ENCODE measurements around the gene KYNU. TPM values are rescaled to one million over a fixed set of nuclear protein-coding genes. Genes with fewer than 3 reads are reported as not detected.
A peak's percentile ranks its signal among the peaks of the same experiment; 100 is the strongest.

KYNU gene
- 1 to 10 TPM in 3 of 4 donors, under 1 TPM in 1; 0.67 to 3.8 (median 2.1) TPM for polyA plus RNA-seq
- long read RNA-seq, donor 1: 0 reads
- long read RNA-seq, donor 2, full-length matches to known transcripts: 3 of 3 reads
- long read RNA-seq, donor 2, partial matches to known transcripts: 0 of 3 reads
- long read RNA-seq, donor 2, other reads (novel, unspliced or antisense): 0 of 3 reads
- long read RNA-seq, donor 3: 0 reads
- long read RNA-seq, donor 4: 0 reads
- long read RNA-seq, donor 5: 0 reads
- long read RNA-seq, donor 6: 0 reads
- long read RNA-seq, donor 7: 0 reads
- long read RNA-seq, donor 8: 0 reads
- long read RNA-seq, donor 9: 0 reads
- long read RNA-seq, donor 10, full-length matches to known transcripts: 1 of 1 reads
- long read RNA-seq, donor 10, partial matches to known transcripts: 0 of 1 reads
- long read RNA-seq, donor 10, other reads (novel, unspliced or antisense): 0 of 1 reads

GRCh38 chr2:142877216-142877838 lies at the start of gene KYNU:
TSS of gene KYNU (plus strand) at chr2:142877664. CDS start at chr2:142885368, 7,704 bp downstream.
- Histone ChIP-seq H3K27me3 (ENCODE audit: control insufficient read depth in 3 of 3, insufficient read depth in 3 of 3, low read length in 3 of 3) (no peaks in the 10 kb centered on the region), H3K36me3 (ENCODE audit: control insufficient read depth in 3 of 3, insufficient read depth in 2 of 3, low read depth in 1 of 3, low read length in 3 of 3) (no peaks in the 10 kb centered on the region), H3K4me3 (ENCODE audit: low read depth in 1 of 3, low read length in 3 of 3) (no peak within 1 kb of the TSS), H3K27ac (ENCODE audit: low read depth in 1 of 3, low read length in 2 of 3) (peak within 1 kb of the TSS in 1 of 3 donors; percentile 42), H3K4me1 (ENCODE audit: control insufficient read depth in 3 of 3, insufficient read depth in 2 of 3, low read depth in 1 of 3, low read length in 2 of 3) (peaks cover 0 to 19% (median 0%) of the 10 kb centered on the region in 3 donors), H3K9me3 (ENCODE audit: control insufficient read depth in 2 of 2, insufficient read depth in 1 of 2, low read depth in 1 of 2, low read length in 1 of 2) (no peaks in the 10 kb centered on the region)
- 61 to 64% (median 63%) methylated on average over 2 of the region's 2 CpGs for WGBS, 3 donors
- FAIRE-seq (no peak), DNase-seq (no peak)

DNA sequence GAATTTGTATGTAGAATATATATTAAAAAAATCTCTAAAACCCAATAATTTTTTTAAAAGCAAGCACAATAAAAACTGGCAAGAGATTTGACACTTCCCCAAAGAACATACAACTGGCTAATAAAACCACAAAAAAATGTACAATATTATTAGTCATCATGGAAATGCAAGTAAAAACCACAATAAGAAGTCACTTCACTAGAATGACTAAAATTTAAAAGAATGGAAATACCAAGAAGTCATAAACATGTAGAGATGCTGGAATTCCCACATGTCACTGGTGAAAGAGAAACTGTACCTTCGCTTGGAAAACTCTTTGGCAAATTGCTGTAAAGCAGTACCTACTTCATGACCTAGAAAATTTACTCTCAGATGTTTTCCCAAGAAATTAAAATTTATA lies 43.4 kb upstream of the KYNU start:
- Histone ChIP-seq H3K27me3 (ENCODE audit: control insufficient read depth in 3 of 3, insufficient read depth in 3 of 3, low read length in 3 of 3) (peaks cover 0 to 3% (median 2%) of the 10 kb centered on the region in 3 donors), H3K27ac (ENCODE audit: low read depth in 1 of 3, low read length in 2 of 3) (no peak overlapping the region), H3K4me1 (ENCODE audit: control insufficient read depth in 3 of 3, insufficient read depth in 2 of 3, low read depth in 1 of 3, low read length in 2 of 3) (no peaks in the 10 kb centered on the region), H3K4me3 (ENCODE audit: low read depth in 1 of 3, low read length in 3 of 3) (no peak overlapping the region), H3K36me3 (ENCODE audit: control insufficient read depth in 3 of 3, insufficient read depth in 2 of 3, low read depth in 1 of 3, low read length in 3 of 3) (no peaks in the 10 kb centered on the region), H3K9me3 (ENCODE audit: control insufficient read depth in 2 of 2, insufficient read depth in 1 of 2, low read depth in 1 of 2, low read length in 1 of 2) (no peaks in the 10 kb centered on the region)
- WGBS, 3 donors: 62% methylated on average over 1 of the region's 1 CpG
- FAIRE-seq (no peak), DNase-seq (no peak)

- H3K4me1 ChIP-seq (ENCODE audit: control insufficient read depth in 3 of 3, insufficient read depth in 2 of 3, low read depth in 1 of 3, low read length in 2 of 3): no peaks in the 10 kb centered on the region
- no peaks in the 10 kb centered on the region for H3K9me3 ChIP-seq (ENCODE audit: control insufficient read depth in 2 of 2, insufficient read depth in 1 of 2, low read depth in 1 of 2, low read length in 1 of 2)
- H3K27ac ChIP-seq (ENCODE audit: low read depth in 1 of 3, low read length in 2 of 3): no peak overlapping the region
- no peak overlapping the region for H3K4me3 ChIP-seq (ENCODE audit: low read depth in 1 of 3, low read length in 3 of 3)
- DNase-seq (no peak), FAIRE-seq (no peak)
- no peaks in the 10 kb centered on the region for H3K36me3 ChIP-seq (ENCODE audit: control insufficient read depth in 3 of 3, insufficient read depth in 2 of 3, low read depth in 1 of 3, low read length in 3 of 3)
- H3K27me3 ChIP-seq (ENCODE audit: control insufficient read depth in 3 of 3, insufficient read depth in 3 of 3, low read length in 3 of 3): peaks cover 0 to 3% (median 0%) of the 10 kb centered on the region in 3 donors
Measured at GRCh38 chr2:142840436-142840835, 37.0 kb upstream of the KYNU start.

- DNase-seq: no peak
- no peaks in the 10 kb centered on the region for H3K36me3 ChIP-seq (ENCODE audit: control insufficient read depth in 3 of 3, insufficient read depth in 2 of 3, low read depth in 1 of 3, low read length in 3 of 3)
- no peaks in the 10 kb centered on the region for H3K27me3 ChIP-seq (ENCODE audit: control insufficient read depth in 3 of 3, insufficient read depth in 3 of 3, low read length in 3 of 3)
- no peaks in the 10 kb centered on the region for H3K4me1 ChIP-seq (ENCODE audit: control insufficient read depth in 3 of 3, insufficient read depth in 2 of 3, low read depth in 1 of 3, low read length in 2 of 3)
- 81 to 93% (median 82%) methylated on average over 2 of the region's 2 CpGs for WGBS, 3 donors
- no peak overlapping the region for H3K27ac ChIP-seq (ENCODE audit: low read depth in 1 of 3, low read length in 2 of 3)
- H3K4me3 ChIP-seq (ENCODE audit: low read depth in 1 of 3, low read length in 3 of 3): no peak overlapping the region
- no peaks in the 10 kb centered on the region for H3K9me3 ChIP-seq (ENCODE audit: control insufficient read depth in 2 of 2, insufficient read depth in 1 of 2, low read depth in 1 of 2, low read length in 1 of 2)
- FAIRE-seq: no peak
Measured at GRCh38 chr2:142841788-142842187, 35.7 kb upstream of the KYNU start.

DNA sequence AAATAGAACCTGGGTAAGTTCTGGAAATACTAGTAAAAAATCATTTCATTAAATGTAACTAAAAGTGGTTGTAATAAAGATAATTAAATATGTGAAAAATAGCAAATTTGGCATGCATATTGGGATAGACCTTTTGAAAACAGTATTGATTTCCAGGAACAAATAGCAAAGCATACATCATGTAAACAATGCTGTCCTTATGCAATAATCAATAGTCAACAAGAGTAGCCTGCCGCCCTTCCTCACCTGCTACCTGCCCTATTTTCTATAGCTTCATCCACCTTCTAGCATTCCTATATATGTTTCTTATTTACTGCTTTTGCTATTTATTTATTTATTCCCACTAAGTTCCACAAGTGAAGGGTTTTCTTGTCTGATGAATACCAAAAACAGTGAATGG lies 35.1 kb upstream of the KYNU start:
- H3K36me3 ChIP-seq (ENCODE audit: control insufficient read depth in 3 of 3, insufficient read depth in 2 of 3, low read depth in 1 of 3, low read length in 3 of 3): no peaks in the 10 kb centered on the region
- H3K27me3 ChIP-seq (ENCODE audit: control insufficient read depth in 3 of 3, insufficient read depth in 3 of 3, low read length in 3 of 3): no peaks in the 10 kb centered on the region
- no peak overlapping the region for H3K4me3 ChIP-seq (ENCODE audit: low read depth in 1 of 3, low read length in 3 of 3)
- no peak for FAIRE-seq
- H3K27ac ChIP-seq (ENCODE audit: low read depth in 1 of 3, low read length in 2 of 3): no peak overlapping the region
- H3K4me1 ChIP-seq (ENCODE audit: control insufficient read depth in 3 of 3, insufficient read depth in 2 of 3, low read depth in 1 of 3, low read length in 2 of 3): no peaks in the 10 kb centered on the region
- no peaks in the 10 kb centered on the region for H3K9me3 ChIP-seq (ENCODE audit: control insufficient read depth in 2 of 2, insufficient read depth in 1 of 2, low read depth in 1 of 2, low read length in 1 of 2)
- no peak for DNase-seq
- WGBS, 3 donors: 87 to 100% (median 98%) methylated on average over 1 of the region's 1 CpG

DNA sequence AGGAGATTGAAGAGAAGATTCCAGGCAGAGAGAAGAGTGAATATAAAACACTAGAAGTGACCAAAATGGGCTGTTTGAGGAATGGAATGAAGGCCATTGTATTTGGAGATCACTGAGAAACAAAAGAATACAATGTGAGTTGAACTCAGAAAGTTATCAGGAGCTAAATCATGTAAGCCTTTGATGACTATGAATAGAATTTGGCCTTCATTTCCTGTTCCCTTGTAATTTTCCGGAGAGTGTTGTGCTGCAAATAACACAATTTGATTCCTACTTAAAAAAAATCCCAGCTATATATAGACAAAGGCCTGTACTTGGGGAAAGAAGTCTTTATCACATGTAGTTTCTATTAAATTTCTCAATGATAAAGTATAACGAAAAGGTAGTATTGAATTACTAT lies 33.7 kb upstream of the KYNU start:
- DNase-seq (no peak), FAIRE-seq (no peak)
- whole genome bisulfite sequencing, 3 donors: 63 to 71% (median 66%) methylated on average over 2 of the region's 2 CpGs
- no peaks in the 10 kb centered on the region for H3K27me3 ChIP-seq (ENCODE audit: control insufficient read depth in 3 of 3, insufficient read depth in 3 of 3, low read length in 3 of 3)
- no peak overlapping the region for H3K4me3 ChIP-seq (ENCODE audit: low read depth in 1 of 3, low read length in 3 of 3)
- H3K27ac ChIP-seq (ENCODE audit: low read depth in 1 of 3, low read length in 2 of 3): no peak overlapping the region
- H3K4me1 ChIP-seq (ENCODE audit: control insufficient read depth in 3 of 3, insufficient read depth in 2 of 3, low read depth in 1 of 3, low read length in 2 of 3): no peaks in the 10 kb centered on the region
- no peaks in the 10 kb centered on the region for H3K36me3 ChIP-seq (ENCODE audit: control insufficient read depth in 3 of 3, insufficient read depth in 2 of 3, low read depth in 1 of 3, low read length in 3 of 3)
- no peaks in the 10 kb centered on the region for H3K9me3 ChIP-seq (ENCODE audit: control insufficient read depth in 2 of 2, insufficient read depth in 1 of 2, low read depth in 1 of 2, low read length in 1 of 2)

DNA sequence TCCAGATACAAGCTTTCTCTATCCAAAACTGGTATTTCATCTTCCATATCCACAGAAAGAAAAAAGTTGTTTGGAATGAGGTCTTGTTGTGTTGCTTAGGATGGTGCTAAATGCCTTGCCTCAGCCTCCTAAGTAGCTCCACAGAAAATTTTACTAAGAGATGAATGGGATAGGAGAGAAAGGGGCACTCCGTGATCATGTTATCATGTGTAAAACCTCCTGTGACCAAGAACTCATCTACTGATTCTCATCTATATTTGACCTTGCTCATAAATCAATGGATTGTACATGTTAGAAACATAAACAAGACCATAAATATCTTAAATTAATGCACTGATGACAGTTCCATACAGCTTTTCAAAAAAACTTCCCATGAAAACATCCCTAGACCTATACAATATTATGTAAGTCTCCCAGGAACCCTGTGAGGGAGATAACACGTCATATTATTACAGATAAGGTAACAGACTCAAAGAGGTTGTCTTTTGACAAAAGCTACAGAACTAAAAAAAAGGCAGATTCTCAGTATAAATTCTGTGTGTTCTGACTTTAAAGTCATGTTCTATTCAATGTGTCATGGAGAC lies 29.3 kb upstream of the KYNU start:
- Histone ChIP-seq H3K27me3 (ENCODE audit: control insufficient read depth in 3 of 3, insufficient read depth in 3 of 3, low read length in 3 of 3) (no peaks in the 10 kb centered on the region), H3K27ac (ENCODE audit: low read depth in 1 of 3, low read length in 2 of 3) (no peak overlapping the region), H3K4me1 (ENCODE audit: control insufficient read depth in 3 of 3, insufficient read depth in 2 of 3, low read depth in 1 of 3, low read length in 2 of 3) (no peaks in the 10 kb centered on the region), H3K4me3 (ENCODE audit: low read depth in 1 of 3, low read length in 3 of 3) (no peak overlapping the region), H3K36me3 (ENCODE audit: control insufficient read depth in 3 of 3, insufficient read depth in 2 of 3, low read depth in 1 of 3, low read length in 3 of 3) (no peaks in the 10 kb centered on the region), H3K9me3 (ENCODE audit: control insufficient read depth in 2 of 2, insufficient read depth in 1 of 2, low read depth in 1 of 2, low read length in 1 of 2) (no peaks in the 10 kb centered on the region)
- DNase-seq (no peak), FAIRE-seq (no peak)
- WGBS, 3 donors: 65 to 79% (median 75%) methylated on average over 2 of the region's 2 CpGs

DNA sequence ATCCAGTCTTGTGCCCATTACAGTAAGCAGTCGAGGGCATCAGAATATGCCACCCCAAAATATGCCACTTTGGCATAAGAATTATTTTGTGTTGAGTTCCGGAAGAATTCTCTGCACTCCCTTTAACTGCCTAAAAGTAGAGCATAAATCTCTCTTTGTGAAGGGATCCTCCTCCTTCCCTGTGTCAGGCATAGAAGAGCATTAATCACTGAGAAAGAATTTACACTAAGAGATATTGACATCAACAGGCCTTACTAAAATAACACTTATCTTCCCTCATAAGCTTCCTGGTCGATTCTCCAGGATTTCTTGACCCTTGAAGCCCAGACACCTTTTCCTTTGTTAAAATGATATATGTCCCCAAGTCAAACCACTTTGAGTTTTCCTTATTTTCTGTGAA lies 27.6 kb upstream of the KYNU start:
- H3K27me3 ChIP-seq (ENCODE audit: control insufficient read depth in 3 of 3, insufficient read depth in 3 of 3, low read length in 3 of 3): no peaks in the 10 kb centered on the region
- H3K4me3 ChIP-seq (ENCODE audit: low read depth in 1 of 3, low read length in 3 of 3): no peak overlapping the region
- FAIRE-seq: no peak
- H3K9me3 ChIP-seq (ENCODE audit: control insufficient read depth in 2 of 2, insufficient read depth in 1 of 2, low read depth in 1 of 2, low read length in 1 of 2): no peaks in the 10 kb centered on the region
- H3K36me3 ChIP-seq (ENCODE audit: control insufficient read depth in 3 of 3, insufficient read depth in 2 of 3, low read depth in 1 of 3, low read length in 3 of 3): no peaks in the 10 kb centered on the region
- WGBS, 3 donors: 58 to 64% (median 61%) methylated on average over 3 of the region's 3 CpGs
- no peak for DNase-seq
- H3K4me1 ChIP-seq (ENCODE audit: control insufficient read depth in 3 of 3, insufficient read depth in 2 of 3, low read depth in 1 of 3, low read length in 2 of 3): no peaks in the 10 kb centered on the region
- no peak overlapping the region for H3K27ac ChIP-seq (ENCODE audit: low read depth in 1 of 3, low read length in 2 of 3)
